Transverse colon (tissue), 4 donors: Measurements from ENCODE around the gene DYNLL1.

Experiments
- CTCF ChIP-seq, 5 experiments: fragments of 200-600 bp in 3 of 5; fragments of 450-650 bp in 2 of 5; sonication (generic) in 3 of 5; IDR thresholded peaks; 1 replicate in 2 of 5; 2 replicates in 3 of 5; pipeline ENCODE4 v1.5.1; 2016 to 2017; ENCODE audit warnings: antibody characterized with exemption in 5 of 5, inconsistent platforms in 3 of 5, mild to moderate bottlenecking in 2 of 5, moderate library complexity in 1 of 5
- EP300 ChIP-seq: sonication (generic); formaldehyde crosslinking; IDR thresholded peaks from one replicate; pipeline ENCODE4 v1.6.1; 2017; ENCODE audit warnings: antibody characterized with exemption, low read depth
- POLR2A ChIP-seq: fragments of 450-650 bp; IDR thresholded peaks from one replicate; pipeline ENCODE4 v1.6.1; 2016; ENCODE audit warnings: antibody characterized with exemption, mild to moderate bottlenecking, moderate library complexity
- POLR2AphosphoS5 ChIP-seq, 3 donors: sonication (generic); formaldehyde crosslinking; IDR thresholded peaks; one replicate each; pipeline ENCODE4 v1.6.1; 2016; ENCODE audit warnings: antibody characterized with exemption in 3 of 3

GRCh38 chr12:120504587-120504986, 8.7 kb downstream of the DYNLL1 start:
- TF ChIP-seq POLR2A: no peak
- no peak for TF ChIP-seq CTCF (IDR thresholded peaks at IDR 0.05)
- TF ChIP-seq POLR2AphosphoS5 (IDR thresholded peaks at IDR 0.05): no peak
- TF ChIP-seq EP300: no peak
